HL-60/S4 treated with retinoic acid at 250 ng/mL for 4 days and 3 days (cell line): ENCODE results near the gene WDR18.

Source experiments
- in situ Hi-C: fragments of 300-500 bp; cut with MboI; formaldehyde crosslinking; loops from 2 replicates; pipeline ENCODE4 v1.7.0; 2022; ENCODE audit warnings: low sequenced_read_pairs

Gene WDR18

GRCh38 chr19:990746-991145, 6.6 kb downstream of the WDR18 start:
- in situ Hi-C loops: no loop called here

DNA sequence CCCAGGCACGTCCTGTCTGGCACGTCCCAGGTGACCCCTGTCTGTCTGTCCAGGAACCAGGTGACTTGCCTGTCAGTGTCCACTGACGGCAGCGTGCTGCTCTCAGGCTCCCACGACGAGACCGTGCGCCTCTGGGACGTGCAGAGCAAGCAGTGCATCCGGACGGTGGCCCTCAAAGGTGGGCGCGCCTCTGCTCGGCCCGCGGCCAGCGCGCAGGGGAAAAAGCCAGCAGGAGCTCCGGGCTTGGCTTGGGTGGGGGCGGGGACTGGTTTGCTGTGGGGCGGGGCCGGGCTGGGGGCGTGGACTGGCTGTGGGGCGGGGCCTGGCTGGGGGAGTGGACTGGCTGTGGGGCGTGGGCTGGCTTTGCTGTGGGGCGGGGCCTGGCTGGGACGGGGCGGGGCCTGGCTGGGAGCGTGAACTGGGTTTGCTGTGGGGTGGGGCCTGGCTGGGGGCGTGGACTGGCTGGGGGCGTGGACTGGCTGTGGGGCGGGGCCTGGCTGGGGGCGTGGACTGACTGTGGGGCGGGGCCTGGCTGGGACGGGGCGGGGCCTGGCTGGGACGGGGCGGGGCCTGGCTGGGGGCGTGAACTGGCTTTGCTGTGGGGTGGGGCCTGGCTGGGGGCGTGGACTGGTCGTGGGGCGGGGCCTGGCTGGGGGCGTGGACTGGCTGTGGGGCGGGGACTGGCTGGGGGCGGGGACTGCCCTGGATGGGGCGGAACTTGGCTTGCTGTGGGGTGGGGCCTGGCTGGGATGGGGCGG, 7.2 kb downstream of the WDR18 start:
- in situ Hi-C loops: no loop called here

- in situ Hi-C loops: no loop called here
Measured at GRCh38 chr19:991932-992669, 8.0 kb downstream of the WDR18 start.

GRCh38 chr19:992670-993055, 8.5 kb downstream of the WDR18 start:
- in situ Hi-C loops: no loop called here

GRCh38 chr19:993361-993830, 9.3 kb downstream of the WDR18 start:
- in situ Hi-C loops: no loop called here

DNA sequence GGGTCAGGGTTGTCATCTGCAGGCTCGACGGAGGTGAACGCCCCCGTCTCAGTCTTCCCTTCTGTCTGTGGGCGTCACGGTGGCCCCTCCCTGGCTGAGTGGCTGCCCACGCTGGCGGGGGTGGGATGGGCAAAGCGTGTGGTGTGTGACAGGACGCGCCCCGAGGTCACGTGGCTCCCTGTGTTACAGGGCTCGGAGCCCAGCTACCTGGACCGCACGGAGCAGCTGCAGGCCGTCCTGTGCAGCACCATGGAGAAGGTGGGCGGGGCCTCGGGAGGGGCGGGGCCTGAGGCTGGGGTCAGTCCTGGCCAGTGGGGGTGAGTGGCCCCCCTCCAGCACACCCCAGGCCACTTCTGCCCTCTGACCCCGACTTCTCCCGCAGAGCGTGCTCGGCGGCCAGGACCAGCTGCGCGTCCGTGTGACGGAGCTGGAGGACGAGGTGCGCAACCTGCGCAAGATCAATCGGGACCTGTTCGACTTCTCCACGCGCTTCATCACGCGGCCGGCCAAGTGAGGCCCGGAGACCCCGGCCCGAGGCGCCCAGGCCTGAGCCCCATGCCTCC, 9.8 kb downstream of the WDR18 start:
- in situ Hi-C loops: no loop called here

DNA sequence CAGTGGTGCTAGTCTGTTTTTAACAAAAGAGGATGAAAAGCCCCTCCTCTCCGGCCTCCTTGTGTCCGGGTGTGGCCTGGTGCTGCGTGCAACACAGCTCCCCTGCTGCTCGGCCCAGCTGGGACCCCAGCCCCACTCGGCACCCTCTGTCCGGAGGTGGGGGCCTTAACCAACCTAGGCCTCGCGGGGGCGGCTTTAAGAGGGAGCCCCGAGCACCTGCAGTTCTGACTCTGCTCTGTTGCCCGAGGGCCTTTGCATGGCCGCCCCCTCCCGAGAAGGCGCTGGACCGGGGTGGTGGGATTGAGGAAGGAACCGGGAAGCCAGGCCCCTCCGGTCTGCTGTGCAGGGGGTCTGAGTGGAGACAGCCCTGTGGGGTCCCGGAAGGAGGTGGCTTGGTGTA, 10.4 kb downstream of the WDR18 start:
- in situ Hi-C loops: no loop called here

DNA sequence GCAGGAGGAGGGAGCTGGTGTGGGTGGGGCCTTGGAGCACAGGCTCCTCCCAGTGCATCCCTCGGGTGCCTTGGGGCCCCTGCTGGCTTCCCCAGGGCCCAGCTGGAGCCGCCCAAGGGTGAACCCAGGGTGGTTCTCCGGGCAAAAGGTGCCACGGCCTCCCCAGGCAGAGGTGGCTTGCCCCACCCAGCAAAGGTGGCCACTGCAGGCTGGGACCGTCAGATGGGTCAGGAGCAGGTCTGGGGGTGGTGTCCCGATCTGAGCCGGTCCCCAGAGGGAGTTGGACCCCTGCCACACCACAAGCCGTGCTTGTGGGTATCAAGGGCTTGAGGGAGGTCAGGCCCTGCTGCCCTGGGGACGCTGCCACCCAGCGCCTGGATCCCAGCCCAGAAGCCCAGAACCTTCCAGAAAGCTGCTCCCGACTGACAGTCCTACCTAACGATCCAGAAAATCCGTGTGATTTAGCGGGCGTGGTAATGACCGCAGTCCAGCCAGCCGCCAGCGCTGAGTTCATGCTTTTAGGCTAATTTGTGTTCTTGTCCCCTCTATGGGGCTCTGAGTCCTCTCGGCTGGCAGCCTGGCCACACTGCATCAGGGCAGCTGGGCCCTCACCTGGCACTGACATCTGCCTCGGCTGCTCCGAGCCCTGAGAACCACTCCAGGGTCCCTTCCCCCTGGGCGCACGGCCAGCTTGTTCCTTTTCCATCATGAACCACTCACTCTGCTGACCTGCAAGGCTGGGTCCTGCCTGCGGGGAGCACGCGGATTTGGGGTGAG, 11.1 kb downstream of the WDR18 start:
- in situ Hi-C loops: no loop called here

- in situ Hi-C loops: no loop called here
Measured at GRCh38 chr19:996051-996838, 12.1 kb downstream of the WDR18 start.

DNA sequence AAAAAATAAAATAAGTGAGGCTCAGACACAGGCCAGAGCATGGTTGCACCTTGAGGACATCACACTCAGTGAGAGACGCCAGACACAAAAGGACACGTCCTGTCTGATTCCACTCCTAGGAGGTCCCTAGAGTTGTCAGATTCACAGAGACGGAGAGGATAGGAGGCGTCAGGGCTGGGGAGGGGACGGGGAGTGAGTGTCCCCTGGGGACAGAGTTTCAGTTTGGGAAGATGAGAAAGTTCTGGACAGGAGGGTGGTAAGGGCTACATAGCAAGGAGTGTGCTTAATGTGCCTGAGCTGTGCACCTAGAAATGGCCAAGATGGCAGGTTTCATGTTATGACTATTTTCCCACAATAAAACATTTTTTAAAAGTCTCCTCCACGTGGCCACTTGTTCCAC, 13.9 kb downstream of the WDR18 start:
- in situ Hi-C loops: no loop called here

GRCh38 chr19:999379-999719, 15.2 kb downstream of the WDR18 start:
- in situ Hi-C loops: no loop called here

DNA sequence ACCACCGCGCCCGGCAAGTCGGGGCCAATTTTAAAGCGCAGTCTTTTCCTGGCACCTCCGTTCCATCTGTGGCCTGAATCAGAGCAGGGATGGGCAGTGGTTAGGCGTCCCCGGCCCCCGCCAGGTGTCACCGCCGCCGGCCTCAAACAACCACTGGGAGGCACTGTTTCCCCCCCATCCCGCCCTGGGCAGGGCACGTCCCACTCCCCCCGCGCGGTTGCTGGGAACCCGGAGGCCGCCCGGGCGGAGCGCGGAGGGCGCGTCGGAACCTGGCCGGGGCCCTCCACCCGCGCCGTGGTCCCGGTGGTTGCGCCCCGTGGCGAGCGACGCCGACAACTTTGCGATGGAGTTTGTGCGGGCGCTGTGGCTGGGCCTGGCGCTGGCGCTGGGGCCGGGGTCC, 15.9 kb downstream of the WDR18 start, which contains the start of gene GRIN3B:
GRIN3B (plus strand) TSS at position 325 of the 400 bp plus-strand sequence; CDS start at position 344, 19 bp downstream.
- in situ Hi-C loops: no loop called here

- in situ Hi-C loops: no loop called here
Measured at GRCh38 chr19:1000591-1001537, 16.7 kb downstream of the WDR18 start.

DNA sequence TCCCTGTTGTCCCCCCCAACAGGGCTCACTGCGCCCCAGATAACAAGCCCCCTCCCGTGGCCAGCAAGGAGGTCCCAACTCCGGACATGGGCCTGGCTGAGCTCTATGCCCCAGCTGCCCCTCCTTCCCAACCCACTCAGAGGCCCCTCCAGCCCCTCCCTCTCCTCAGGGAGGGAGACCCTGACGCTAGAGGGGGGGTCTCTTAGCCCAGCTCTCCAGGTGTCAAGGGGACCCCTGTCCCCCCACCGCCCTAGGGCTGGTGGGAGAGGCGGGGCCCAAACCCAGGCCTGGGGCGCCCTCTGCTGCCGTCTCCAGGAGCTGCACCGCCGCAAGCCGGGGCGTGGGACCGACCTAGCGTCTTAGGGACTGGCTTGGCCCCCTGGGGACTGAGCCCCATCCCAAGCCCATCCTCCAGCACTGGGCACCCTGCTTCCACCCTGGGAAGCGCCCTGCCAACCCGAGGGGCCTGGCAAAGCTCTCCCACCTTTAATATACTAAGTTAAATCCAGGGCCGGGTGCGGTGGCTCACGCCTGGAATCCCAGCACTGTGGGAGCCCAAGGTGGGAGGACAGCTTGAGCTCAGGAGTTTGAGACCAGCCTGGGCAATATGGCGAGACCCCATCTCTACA, 17.5 kb downstream of the WDR18 start:
- in situ Hi-C loops: no loop called here

- in situ Hi-C loops: no loop called here
Measured at GRCh38 chr19:1002600-1002999, 18.5 kb downstream of the WDR18 start.

DNA sequence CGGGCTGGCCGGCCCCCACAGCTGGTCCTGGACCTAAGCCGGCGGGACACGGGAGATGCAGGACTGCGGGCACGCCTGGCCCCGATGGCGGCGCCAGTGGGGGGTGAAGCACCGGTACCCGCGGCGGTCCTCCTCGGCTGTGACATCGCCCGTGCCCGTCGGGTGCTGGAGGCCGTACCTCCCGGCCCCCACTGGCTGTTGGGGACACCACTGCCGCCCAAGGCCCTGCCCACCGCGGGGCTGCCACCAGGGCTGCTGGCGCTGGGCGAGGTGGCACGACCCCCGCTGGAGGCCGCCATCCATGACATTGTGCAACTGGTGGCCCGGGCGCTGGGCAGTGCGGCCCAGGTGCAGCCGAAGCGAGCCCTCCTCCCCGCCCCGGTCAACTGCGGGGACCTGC, 19.1 kb downstream of the WDR18 start:
- in situ Hi-C loops: no loop called here

- in situ Hi-C loops: no loop called here
Measured at GRCh38 chr19:1004204-1004802, 20.2 kb downstream of the WDR18 start.
